ENCODE results near the gene ZCCHC7. TPM values are rescaled to one million over a fixed set of nuclear protein-coding genes. Genes with fewer than 3 reads are reported as not detected.

The ZCCHC7 gene
- polyA plus RNA-seq, 1 donor from 2014 or later = 10.9 TPM

DNA sequence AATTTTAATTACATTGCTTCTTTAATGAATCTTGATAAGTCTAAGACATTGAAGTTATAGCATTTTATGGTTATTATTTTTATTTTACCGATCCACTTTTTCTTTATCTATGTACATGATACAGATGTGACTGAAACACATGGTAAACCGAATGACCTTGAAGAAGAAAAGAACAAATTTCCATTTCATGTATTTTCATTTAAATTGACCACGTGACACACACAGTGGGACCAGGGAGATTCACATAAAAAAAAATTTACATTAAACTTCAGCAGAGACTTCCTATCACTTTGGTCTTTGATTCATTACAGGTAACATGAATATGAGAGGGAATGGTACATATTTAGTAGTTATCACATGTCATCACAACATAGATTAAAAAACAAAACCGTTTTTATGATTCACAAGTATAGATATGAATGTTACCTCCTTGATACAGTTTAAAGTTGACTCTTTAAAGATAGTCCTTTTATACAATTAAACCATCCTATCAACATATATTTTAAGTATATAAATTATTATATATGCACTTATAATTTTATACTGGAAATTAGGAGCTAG lies 133.1 kb downstream of the ZCCHC7 start:
- Histone ChIP-seq H4K20me1 (ENCODE audit: insufficient read depth) (no peaks in the 10 kb centered on the region), H3K4me2 (ENCODE audit: low read length) (no peak overlapping the region), H3K36me3 (ENCODE audit: insufficient read depth, low read length) (no peaks in the 10 kb centered on the region), H3K79me2 (replicated peaks; ENCODE audit: insufficient read depth, low read length) (no peaks in the 10 kb centered on the region), H3K27me3 (ENCODE audit: insufficient read depth, low read depth, low read length) (no peaks in the 10 kb centered on the region), H3F3A (ENCODE audit: insufficient read depth, low read length, poor library complexity, severe bottlenecking) (no peaks in the 10 kb centered on the region), H3K9me3 (ENCODE audit: low read length) (no peaks in the 10 kb centered on the region), H3K4me3 (ENCODE audit: low read length) (no peak overlapping the region), H3K9ac (ENCODE audit: low read length) (no peak overlapping the region), H3K27ac (ENCODE audit: low read length) (no peak overlapping the region), H3K9me2 (ENCODE audit: insufficient read depth, low read length) (no peaks in the 10 kb centered on the region), H2AFZ (ENCODE audit: low read depth, low read length) (no peak overlapping the region)
- TF ChIP-seq POLR2AphosphoS5 (IDR thresholded peaks at IDR 0.05) (no peak), TAF1 (IDR thresholded peaks at IDR 0.05; ENCODE audit: low read depth) (no peak), SMC3 (conservative IDR thresholded peaks at IDR 0.05; ENCODE audit: poor library complexity) (no peak), EZH2 (IDR thresholded peaks at IDR 0.05; ENCODE audit: borderline replicate concordance, insufficient read depth, low read length, poor library complexity, severe bottlenecking) (no peak), EP300 (conservative IDR thresholded peaks at IDR 0.05; ENCODE audit: poor library complexity, severe bottlenecking) (no peak)

DNA sequence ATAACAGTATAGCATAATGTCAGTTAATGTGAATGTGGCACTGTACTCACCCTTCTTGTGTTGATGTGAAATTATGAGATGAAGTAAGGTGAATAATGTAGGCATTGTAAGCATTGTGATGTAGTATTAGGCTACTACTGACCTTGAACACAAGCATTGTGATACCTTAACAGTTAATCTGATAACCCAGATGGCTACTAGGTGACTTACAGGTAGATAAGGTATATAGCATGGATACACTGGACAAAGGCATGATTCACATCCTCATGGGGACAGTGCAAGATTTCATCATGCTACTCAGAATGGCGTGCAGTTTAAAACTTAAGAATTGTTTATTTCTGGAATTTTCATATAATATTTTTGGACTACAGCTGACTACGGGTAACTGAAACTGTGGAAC lies 134.8 kb downstream of the ZCCHC7 start:
- TF ChIP-seq, protein P1, sequence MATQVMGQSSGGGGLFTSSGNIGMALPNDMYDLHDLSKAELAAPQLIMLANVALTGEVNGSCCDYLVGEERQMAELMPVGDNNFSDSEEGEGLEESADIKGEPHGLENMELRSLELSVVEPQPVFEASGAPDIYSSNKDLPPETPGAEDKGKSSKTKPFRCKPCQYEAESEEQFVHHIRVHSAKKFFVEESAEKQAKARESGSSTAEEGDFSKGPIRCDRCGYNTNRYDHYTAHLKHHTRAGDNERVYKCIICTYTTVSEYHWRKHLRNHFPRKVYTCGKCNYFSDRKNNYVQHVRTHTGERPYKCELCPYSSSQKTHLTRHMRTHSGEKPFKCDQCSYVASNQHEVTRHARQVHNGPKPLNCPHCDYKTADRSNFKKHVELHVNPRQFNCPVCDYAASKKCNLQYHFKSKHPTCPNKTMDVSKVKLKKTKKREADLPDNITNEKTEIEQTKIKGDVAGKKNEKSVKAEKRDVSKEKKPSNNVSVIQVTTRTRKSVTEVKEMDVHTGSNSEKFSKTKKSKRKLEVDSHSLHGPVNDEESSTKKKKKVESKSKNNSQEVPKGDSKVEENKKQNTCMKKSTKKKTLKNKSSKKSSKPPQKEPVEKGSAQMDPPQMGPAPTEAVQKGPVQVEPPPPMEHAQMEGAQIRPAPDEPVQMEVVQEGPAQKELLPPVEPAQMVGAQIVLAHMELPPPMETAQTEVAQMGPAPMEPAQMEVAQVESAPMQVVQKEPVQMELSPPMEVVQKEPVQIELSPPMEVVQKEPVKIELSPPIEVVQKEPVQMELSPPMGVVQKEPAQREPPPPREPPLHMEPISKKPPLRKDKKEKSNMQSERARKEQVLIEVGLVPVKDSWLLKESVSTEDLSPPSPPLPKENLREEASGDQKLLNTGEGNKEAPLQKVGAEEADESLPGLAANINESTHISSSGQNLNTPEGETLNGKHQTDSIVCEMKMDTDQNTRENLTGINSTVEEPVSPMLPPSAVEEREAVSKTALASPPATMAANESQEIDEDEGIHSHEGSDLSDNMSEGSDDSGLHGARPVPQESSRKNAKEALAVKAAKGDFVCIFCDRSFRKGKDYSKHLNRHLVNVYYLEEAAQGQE (IDR thresholded peaks at IDR 0.05; ENCODE audit: borderline replicate concordance) = no peak
- no peak for TF ChIP-seq POLR2AphosphoS5 (IDR thresholded peaks at IDR 0.05)
- TF ChIP-seq MXI1 (conservative IDR thresholded peaks at IDR 0.05; ENCODE audit: poor library complexity, severe bottlenecking) = no peak
- TF ChIP-seq RAD21 (conservative IDR thresholded peaks at IDR 0.05) = no peak
- TF ChIP-seq TAF1 (IDR thresholded peaks at IDR 0.05; ENCODE audit: low read depth) = no peak
- no peak for TF ChIP-seq SMC3 (conservative IDR thresholded peaks at IDR 0.05; ENCODE audit: poor library complexity)
- TF ChIP-seq EP300 (conservative IDR thresholded peaks at IDR 0.05; ENCODE audit: poor library complexity, severe bottlenecking) = no peak
- Histone ChIP-seq H3K27me3 (ENCODE audit: insufficient read depth, low read depth, low read length) (no peaks in the 10 kb centered on the region), H3K79me2 (replicated peaks; ENCODE audit: insufficient read depth, low read length) (no peaks in the 10 kb centered on the region), H3K9ac (ENCODE audit: low read length) (no peak overlapping the region), H3K4me2 (ENCODE audit: low read length) (no peak overlapping the region), H2AFZ (ENCODE audit: low read depth, low read length) (no peak overlapping the region), H3K27ac (ENCODE audit: low read length) (no peak overlapping the region), H3K4me3 (ENCODE audit: low read length) (no peak overlapping the region), H4K20me1 (ENCODE audit: insufficient read depth) (no peaks in the 10 kb centered on the region), H3K9me3 (ENCODE audit: low read length) (no peaks in the 10 kb centered on the region), H3K9me2 (ENCODE audit: insufficient read depth, low read length) (no peaks in the 10 kb centered on the region), H3K36me3 (ENCODE audit: insufficient read depth, low read length) (no peaks in the 10 kb centered on the region), H3F3A (ENCODE audit: insufficient read depth, low read length, poor library complexity, severe bottlenecking) (no peaks in the 10 kb centered on the region)

DNA sequence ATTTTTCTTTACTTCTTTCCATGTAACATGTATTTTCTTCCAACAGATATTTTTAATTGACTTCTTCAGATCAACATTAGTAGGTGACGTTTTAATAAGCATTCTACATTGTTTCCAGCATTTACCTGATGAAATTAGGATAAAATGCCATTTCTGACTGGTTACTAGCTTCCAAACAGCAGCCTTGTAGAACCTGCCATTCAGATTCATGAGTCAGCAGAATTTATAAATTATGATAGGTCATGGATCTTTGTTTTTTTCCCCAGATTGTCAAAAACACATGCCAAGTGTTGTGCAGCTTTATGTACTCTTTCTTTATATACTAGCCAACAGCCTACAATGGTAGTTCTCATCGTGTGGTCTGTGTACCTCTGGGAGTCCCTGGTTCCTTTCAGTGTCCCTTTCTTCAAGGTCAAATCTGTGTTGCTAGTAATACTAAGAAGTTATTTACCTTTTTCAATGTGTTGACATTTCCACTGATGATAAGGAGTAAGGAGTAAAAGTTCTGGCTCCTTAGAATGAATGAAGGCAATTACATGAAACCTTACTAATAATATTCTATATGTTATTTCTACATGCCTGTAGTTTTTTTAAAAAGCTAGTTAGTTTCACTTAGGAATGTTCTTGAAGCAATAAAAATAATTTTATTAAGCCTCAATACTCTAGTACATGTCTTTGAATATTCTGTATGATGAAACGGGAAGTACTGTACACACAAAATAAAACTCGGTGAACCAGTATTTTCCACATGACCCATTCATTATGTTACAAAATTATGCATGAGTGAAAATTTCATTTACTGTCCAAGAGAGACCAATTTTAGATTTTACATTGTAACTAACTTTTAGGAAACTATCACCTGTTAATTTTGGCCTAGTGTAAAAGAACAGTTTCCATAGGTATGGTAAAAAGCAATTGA lies 135.8 kb downstream of the ZCCHC7 start:
- Histone ChIP-seq H3F3A (ENCODE audit: insufficient read depth, low read length, poor library complexity, severe bottlenecking) (no peaks in the 10 kb centered on the region), H3K9me3 (ENCODE audit: low read length) (no peaks in the 10 kb centered on the region), H4K20me1 (ENCODE audit: insufficient read depth) (no peaks in the 10 kb centered on the region), H3K27ac (ENCODE audit: low read length) (no peak overlapping the region), H3K9me2 (ENCODE audit: insufficient read depth, low read length) (no peaks in the 10 kb centered on the region), H3K4me3 (ENCODE audit: low read length) (no peak overlapping the region), H3K9ac (ENCODE audit: low read length) (no peak overlapping the region), H2AFZ (ENCODE audit: low read depth, low read length) (no peak overlapping the region), H3K79me2 (replicated peaks; ENCODE audit: insufficient read depth, low read length) (no peaks in the 10 kb centered on the region), H3K4me2 (ENCODE audit: low read length) (no peak overlapping the region), H3K36me3 (ENCODE audit: insufficient read depth, low read length) (no peaks in the 10 kb centered on the region), H3K27me3 (ENCODE audit: insufficient read depth, low read depth, low read length) (no peaks in the 10 kb centered on the region)
- TF ChIP-seq RAD21 (conservative IDR thresholded peaks at IDR 0.05) (no peak), EP300 (conservative IDR thresholded peaks at IDR 0.05; ENCODE audit: poor library complexity, severe bottlenecking) (no peak), SMC3 (conservative IDR thresholded peaks at IDR 0.05; ENCODE audit: poor library complexity) (no peak), POLR2AphosphoS5 (IDR thresholded peaks at IDR 0.05) (no peak), MXI1 (conservative IDR thresholded peaks at IDR 0.05; ENCODE audit: poor library complexity, severe bottlenecking) (no peak), TAF1 (IDR thresholded peaks at IDR 0.05; ENCODE audit: low read depth) (no peak)

Measured in neural cell (in vitro differentiated cells).